Astrocyte (in vitro differentiated cells and primary cell): ENCODE measurements around the gene ZBTB17. TPM values are rescaled to one million over a fixed set of nuclear protein-coding genes. Genes with fewer than 3 reads are reported as not detected.

Experiments used
- DNase-seq: peaks from one replicate; pipeline ENCODE4 v3.0.0-alpha.2; 2010; ENCODE audit warnings: low read depth
- FAIRE-seq: peaks from 2 replicates; lab custom pipeline; 2011; peaks lifted over from hg19 to GRCh38; lab: Jason Lieb, UNC
- H2AFZ ChIP-seq: 2 replicates; pipeline ENCODE4 v1.6.0; 2012; ENCODE audit warnings: low read depth, low read length, inconsistent platforms
- H3K27ac ChIP-seq: 2 replicates; pipeline ENCODE4 v1.5.1; 2011; ENCODE audit warnings: low read depth, low read length, inconsistent platforms
- H3K27me3 ChIP-seq: 2 replicates; pipeline ENCODE4 v1.6.0; 2011; ENCODE audit warnings: low read length, inconsistent platforms; ENCODE audit not compliant: insufficient read depth
- H3K36me3 ChIP-seq: 2 replicates; pipeline ENCODE4 v1.5.1; 2011; ENCODE audit warnings: low read length, inconsistent platforms; ENCODE audit not compliant: insufficient read depth
- H3K4me1 ChIP-seq: 2 replicates; pipeline ENCODE4 v1.5.1; 2011; ENCODE audit warnings: low read length, inconsistent platforms; ENCODE audit not compliant: insufficient read depth
- H3K4me2 ChIP-seq: 2 replicates; pipeline ENCODE4 v1.6.0; 2012; ENCODE audit warnings: low read length, inconsistent platforms
- H3K4me3 ChIP-seq: 2 replicates; pipeline ENCODE4 v1.5.1; 2011; ENCODE audit warnings: low read depth, mild to moderate bottlenecking, low read length, inconsistent platforms; ENCODE audit not compliant: insufficient read depth
- H3K79me2 ChIP-seq: 2 replicates; pipeline ENCODE4 v1.6.0; 2012; ENCODE audit warnings: mild to moderate bottlenecking, low read length, inconsistent platforms; ENCODE audit not compliant: insufficient read depth
- H3K9ac ChIP-seq: 2 replicates; pipeline ENCODE4 v1.6.0; 2012; ENCODE audit warnings: mild to moderate bottlenecking, low read length, inconsistent platforms
- H3K9me3 ChIP-seq: 2 replicates; pipeline ENCODE4 v1.5.1; 2012; ENCODE audit warnings: low read depth, mild to moderate bottlenecking, low read length, inconsistent platforms; ENCODE audit not compliant: insufficient read depth
- H4K20me1 ChIP-seq: 2 replicates; pipeline ENCODE4 v1.6.0; 2012; ENCODE audit warnings: low read length, inconsistent platforms; ENCODE audit not compliant: insufficient read depth
- H3K27ac Mint-ChIP-seq: one replicate; pipeline ENCODE4 v1.8.0; 2021; ENCODE audit warnings: mild to moderate bottlenecking, mixed read lengths; ENCODE audit not compliant: unreplicated experiment
- H3K27me3 Mint-ChIP-seq: one replicate; pipeline ENCODE4 v1.8.0; 2021; ENCODE audit warnings: low read depth, mixed read lengths; ENCODE audit not compliant: unreplicated experiment
- H3K36me3 Mint-ChIP-seq: one replicate; pipeline ENCODE4 v1.8.0; 2021; ENCODE audit warnings: low read depth, mixed read lengths; ENCODE audit not compliant: unreplicated experiment
- H3K4me1 Mint-ChIP-seq: one replicate; pipeline ENCODE4 v1.8.0; 2021; ENCODE audit warnings: low read depth, mixed read lengths; ENCODE audit not compliant: unreplicated experiment
- H3K4me3 Mint-ChIP-seq: one replicate; pipeline ENCODE4 v1.8.0; 2021; ENCODE audit warnings: mild to moderate bottlenecking, moderate library complexity, mixed read lengths; ENCODE audit not compliant: unreplicated experiment
- H3K9me3 Mint-ChIP-seq: one replicate; pipeline ENCODE4 v1.8.0; 2021; ENCODE audit warnings: mild to moderate bottlenecking, mixed read lengths; ENCODE audit not compliant: unreplicated experiment
- EZH2 ChIP-seq: IDR thresholded peaks from 2 replicates; pipeline ENCODE4 v1.6.1; 2012; ENCODE audit warnings: mild to moderate bottlenecking, low read length, inconsistent platforms; ENCODE audit not compliant: insufficient read depth
- total RNA-seq: library from RNA; stranded (reverse); gene quantifications from 2 replicates; pipeline ENCODE4 v1.2.1, GENCODE V29; 2021
- TF ChIP-seq, protein P1 (sequence below): IDR thresholded peaks from 2 replicates; pipeline ENCODE4 v1.5.1; 2011; ENCODE audit warnings: low read depth, mild to moderate bottlenecking, inconsistent platforms, low read length, moderate library complexity; ENCODE audit not compliant: insufficient read depth

The ZBTB17 gene
- total RNA-seq, 1 donor from 2014 or later = 28.1 TPM

DNA sequence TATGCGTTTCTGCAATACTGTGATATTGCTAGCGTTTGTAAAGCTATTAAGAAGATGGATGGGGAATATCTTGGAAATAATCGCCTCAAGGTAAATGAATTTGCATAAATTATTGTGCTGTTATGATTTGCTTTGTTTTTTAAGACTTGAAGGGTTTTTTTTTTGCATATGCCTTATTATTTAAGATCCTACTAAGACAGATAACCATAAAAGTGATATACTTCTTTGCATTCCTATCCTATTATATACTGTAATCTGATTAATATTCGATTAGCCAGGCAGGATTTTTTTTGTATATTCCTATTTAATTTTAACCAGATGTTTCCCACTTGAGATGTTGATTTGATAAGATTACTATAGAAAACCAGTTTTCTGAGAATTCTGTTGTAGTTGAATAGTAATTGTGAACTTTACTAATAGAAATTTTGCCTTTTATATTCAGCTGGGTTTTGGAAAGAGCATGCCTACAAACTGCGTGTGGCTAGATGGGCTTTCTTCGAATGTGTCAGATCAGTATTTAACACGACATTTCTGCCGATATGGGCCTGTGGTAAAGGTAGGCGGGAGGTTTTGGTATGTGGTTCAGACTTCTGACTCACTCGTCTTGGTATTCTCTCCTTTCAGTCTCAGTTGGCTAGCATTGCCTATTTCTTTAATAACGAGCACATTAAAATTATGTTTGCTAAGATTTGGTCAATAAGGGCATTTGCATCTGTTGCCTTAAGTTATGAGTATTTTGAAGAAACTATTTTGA is 56.8 kb downstream of the ZBTB17 start:
- peak; percentile 90 for FAIRE-seq
- H3K4me3 Mint-ChIP-seq = peak overlapping the region; percentile 24
- peak overlapping the region; percentile 29 for H3K9ac ChIP-seq
- no peak overlapping the region for H3K4me3 ChIP-seq
- no peak overlapping the region for H2AFZ ChIP-seq
- H3K79me2 ChIP-seq = peaks cover 47% of the 10 kb centered on the region
- H3K4me1 Mint-ChIP-seq = peaks cover 37% of the 10 kb centered on the region
- H3K27ac Mint-ChIP-seq = peak overlapping the region; percentile 77
- H4K20me1 ChIP-seq = no peaks in the 10 kb centered on the region
- no peaks in the 10 kb centered on the region for H3K27me3 ChIP-seq
- no peaks in the 10 kb centered on the region for H3K27me3 Mint-ChIP-seq
- peak; percentile 94 for DNase-seq
- H3K9me3 ChIP-seq = no peaks in the 10 kb centered on the region
- TF ChIP-seq, protein P1, sequence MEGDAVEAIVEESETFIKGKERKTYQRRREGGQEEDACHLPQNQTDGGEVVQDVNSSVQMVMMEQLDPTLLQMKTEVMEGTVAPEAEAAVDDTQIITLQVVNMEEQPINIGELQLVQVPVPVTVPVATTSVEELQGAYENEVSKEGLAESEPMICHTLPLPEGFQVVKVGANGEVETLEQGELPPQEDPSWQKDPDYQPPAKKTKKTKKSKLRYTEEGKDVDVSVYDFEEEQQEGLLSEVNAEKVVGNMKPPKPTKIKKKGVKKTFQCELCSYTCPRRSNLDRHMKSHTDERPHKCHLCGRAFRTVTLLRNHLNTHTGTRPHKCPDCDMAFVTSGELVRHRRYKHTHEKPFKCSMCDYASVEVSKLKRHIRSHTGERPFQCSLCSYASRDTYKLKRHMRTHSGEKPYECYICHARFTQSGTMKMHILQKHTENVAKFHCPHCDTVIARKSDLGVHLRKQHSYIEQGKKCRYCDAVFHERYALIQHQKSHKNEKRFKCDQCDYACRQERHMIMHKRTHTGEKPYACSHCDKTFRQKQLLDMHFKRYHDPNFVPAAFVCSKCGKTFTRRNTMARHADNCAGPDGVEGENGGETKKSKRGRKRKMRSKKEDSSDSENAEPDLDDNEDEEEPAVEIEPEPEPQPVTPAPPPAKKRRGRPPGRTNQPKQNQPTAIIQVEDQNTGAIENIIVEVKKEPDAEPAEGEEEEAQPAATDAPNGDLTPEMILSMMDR = no peak
- TF ChIP-seq EZH2 = no peak
- H3K36me3 Mint-ChIP-seq = peaks cover 5% of the 10 kb centered on the region
- peaks cover 20% of the 10 kb centered on the region for H3K36me3 ChIP-seq
- peak overlapping the region; percentile 80 for H3K27ac ChIP-seq
- no peaks in the 10 kb centered on the region for H3K9me3 Mint-ChIP-seq
- H3K4me1 ChIP-seq = peaks cover 42% of the 10 kb centered on the region
- peak overlapping the region; percentile 57 for H3K4me2 ChIP-seq

DNA sequence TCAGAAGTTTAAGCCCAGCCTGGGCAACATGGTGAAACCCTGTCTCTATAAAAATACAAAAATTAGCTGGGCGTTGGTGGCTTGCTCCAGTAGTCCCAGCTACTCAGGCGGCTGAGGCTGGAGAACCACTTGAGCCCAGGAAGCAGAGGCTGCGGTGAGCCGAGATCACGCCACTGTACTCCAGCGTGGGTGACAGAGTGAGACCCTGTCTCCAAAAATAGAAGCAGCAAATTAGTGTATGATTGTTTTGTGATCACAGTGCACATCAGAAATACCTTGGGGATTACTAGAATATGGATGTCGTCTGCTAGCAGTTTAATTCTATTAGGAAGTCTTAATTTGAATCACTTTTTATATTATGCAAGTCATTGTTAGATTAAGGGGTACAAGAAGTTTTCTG is 59.0 kb downstream of the ZBTB17 start:
- Histone ChIP-seq H4K20me1 (no peaks in the 10 kb centered on the region), H3K79me2 (peaks cover 55% of the 10 kb centered on the region), H3K9ac (peak overlapping the region; percentile 8), H3K4me3 (no peak overlapping the region), H3K9me3 (no peaks in the 10 kb centered on the region), H3K4me2 (peak overlapping the region; percentile 8), H2AFZ (no peak overlapping the region), H3K27me3 (no peaks in the 10 kb centered on the region), H3K4me1 (peaks cover 27% of the 10 kb centered on the region), H3K36me3 (peaks cover 33% of the 10 kb centered on the region), H3K27ac (peak overlapping the region; percentile 34)
- H3K27ac Mint-ChIP-seq = peak overlapping the region; percentile 84
- H3K4me3 Mint-ChIP-seq = no peak overlapping the region
- peaks cover 5% of the 10 kb centered on the region for H3K36me3 Mint-ChIP-seq
- H3K4me1 Mint-ChIP-seq = peaks cover 29% of the 10 kb centered on the region
- H3K9me3 Mint-ChIP-seq = no peaks in the 10 kb centered on the region
- DNase-seq (no peak), FAIRE-seq (no peak)
- H3K27me3 Mint-ChIP-seq = no peaks in the 10 kb centered on the region
- TF ChIP-seq, protein P1 = no peak
- no peak for TF ChIP-seq EZH2

DNA sequence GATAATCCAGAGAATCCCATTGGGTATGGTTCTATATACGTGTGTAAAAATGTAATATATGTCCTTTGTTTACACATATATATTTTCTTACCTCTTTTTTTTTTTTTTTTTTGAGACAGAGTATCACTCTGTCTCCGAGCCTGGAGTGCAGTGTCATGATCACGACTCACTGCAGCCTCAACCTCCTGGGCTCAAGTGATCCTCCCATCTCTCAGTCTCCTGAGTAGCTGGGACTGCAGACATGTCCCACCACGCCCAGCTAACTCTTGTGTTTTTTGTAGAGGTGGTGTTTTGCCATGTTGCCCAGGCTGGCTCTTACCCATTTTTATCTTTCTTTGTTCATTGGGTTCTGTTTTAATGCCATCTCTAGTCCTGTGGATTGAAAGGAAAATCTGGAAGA is 59.5 kb downstream of the ZBTB17 start:
- Mint-ChIP-seq H3K4me3 (peak overlapping the region; percentile 9), H3K27ac (peak overlapping the region; percentile 84), H3K27me3 (no peaks in the 10 kb centered on the region), H3K9me3 (no peaks in the 10 kb centered on the region), H3K4me1 (peaks cover 29% of the 10 kb centered on the region), H3K36me3 (peaks cover 5% of the 10 kb centered on the region)
- Histone ChIP-seq H2AFZ (no peak overlapping the region), H3K4me1 (peaks cover 27% of the 10 kb centered on the region), H3K27me3 (no peaks in the 10 kb centered on the region), H3K79me2 (peaks cover 52% of the 10 kb centered on the region), H3K4me3 (no peak overlapping the region), H3K36me3 (peaks cover 32% of the 10 kb centered on the region), H3K9me3 (no peaks in the 10 kb centered on the region), H3K27ac (peak overlapping the region; percentile 34), H3K4me2 (peak overlapping the region; percentile 8), H4K20me1 (no peaks in the 10 kb centered on the region), H3K9ac (peak overlapping the region; percentile 8)
- DNase-seq = peak; percentile 5
- no peak for TF ChIP-seq EZH2
- TF ChIP-seq, protein P1 = no peak
- FAIRE-seq = no peak
